ENCODE results near the gene SPRR2D.
"Not testable (repeated sequence)": the region's sequence is repeated elsewhere in the genome, so short reads cannot be mapped to it uniquely, and the experiment has no call there.

The SPRR2D gene

DNA sequence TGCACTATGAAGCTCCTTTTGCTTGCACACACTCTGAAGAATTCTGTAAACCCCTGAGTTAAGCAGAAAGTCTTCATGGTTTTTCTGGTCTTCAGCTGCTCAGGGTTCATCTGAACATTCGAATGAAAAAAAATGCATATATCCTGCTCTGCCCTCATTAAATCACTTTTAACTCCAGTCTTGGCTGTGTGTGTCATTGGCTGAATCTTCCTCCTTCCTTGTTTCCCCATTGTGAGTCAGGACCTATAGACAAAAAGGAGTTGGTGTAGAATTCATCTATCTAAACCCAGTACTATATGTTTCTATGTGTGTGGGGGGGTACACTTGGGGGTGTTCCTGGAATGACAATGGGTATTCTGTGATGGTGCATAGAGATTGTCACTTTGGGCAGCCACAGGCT is 16.5 kb downstream of the SPRR2D start:
- TF ChIP-seq, protein P1, sequence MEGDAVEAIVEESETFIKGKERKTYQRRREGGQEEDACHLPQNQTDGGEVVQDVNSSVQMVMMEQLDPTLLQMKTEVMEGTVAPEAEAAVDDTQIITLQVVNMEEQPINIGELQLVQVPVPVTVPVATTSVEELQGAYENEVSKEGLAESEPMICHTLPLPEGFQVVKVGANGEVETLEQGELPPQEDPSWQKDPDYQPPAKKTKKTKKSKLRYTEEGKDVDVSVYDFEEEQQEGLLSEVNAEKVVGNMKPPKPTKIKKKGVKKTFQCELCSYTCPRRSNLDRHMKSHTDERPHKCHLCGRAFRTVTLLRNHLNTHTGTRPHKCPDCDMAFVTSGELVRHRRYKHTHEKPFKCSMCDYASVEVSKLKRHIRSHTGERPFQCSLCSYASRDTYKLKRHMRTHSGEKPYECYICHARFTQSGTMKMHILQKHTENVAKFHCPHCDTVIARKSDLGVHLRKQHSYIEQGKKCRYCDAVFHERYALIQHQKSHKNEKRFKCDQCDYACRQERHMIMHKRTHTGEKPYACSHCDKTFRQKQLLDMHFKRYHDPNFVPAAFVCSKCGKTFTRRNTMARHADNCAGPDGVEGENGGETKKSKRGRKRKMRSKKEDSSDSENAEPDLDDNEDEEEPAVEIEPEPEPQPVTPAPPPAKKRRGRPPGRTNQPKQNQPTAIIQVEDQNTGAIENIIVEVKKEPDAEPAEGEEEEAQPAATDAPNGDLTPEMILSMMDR (IDR thresholded peaks at IDR 0.05; ENCODE audit: low read depth, low read length), result no peak
- H3K9me3 ChIP-seq, result no peaks in the 10 kb centered on the region
- no peak overlapping the region for H3K4me3 ChIP-seq (ENCODE audit: low read depth, low read length)
- H3K36me3 ChIP-seq, result no peaks in the 10 kb centered on the region
- no peaks in the 10 kb centered on the region for H3K27me3 ChIP-seq
- H3K4me1 ChIP-seq, result no peaks in the 10 kb centered on the region
- no peak for DNase-seq

- no peaks in the 10 kb centered on the region; the same call in 1 of the 2 replicates for H3K9me3 ChIP-seq
- no peak for DNase-seq
- no peaks in the 10 kb centered on the region for H3K4me1 ChIP-seq
- no peak overlapping the region for H3K4me3 ChIP-seq (ENCODE audit: low read depth, low read length)
- no peaks in the 10 kb centered on the region for H3K36me3 ChIP-seq
- TF ChIP-seq, protein P1 (IDR thresholded peaks at IDR 0.05; ENCODE audit: low read depth, low read length), result no peak
- no peaks in the 10 kb centered on the region for H3K27me3 ChIP-seq
Measured at GRCh38 chr1:153023109-153023508, 17.8 kb downstream of the SPRR2D start.

DNA sequence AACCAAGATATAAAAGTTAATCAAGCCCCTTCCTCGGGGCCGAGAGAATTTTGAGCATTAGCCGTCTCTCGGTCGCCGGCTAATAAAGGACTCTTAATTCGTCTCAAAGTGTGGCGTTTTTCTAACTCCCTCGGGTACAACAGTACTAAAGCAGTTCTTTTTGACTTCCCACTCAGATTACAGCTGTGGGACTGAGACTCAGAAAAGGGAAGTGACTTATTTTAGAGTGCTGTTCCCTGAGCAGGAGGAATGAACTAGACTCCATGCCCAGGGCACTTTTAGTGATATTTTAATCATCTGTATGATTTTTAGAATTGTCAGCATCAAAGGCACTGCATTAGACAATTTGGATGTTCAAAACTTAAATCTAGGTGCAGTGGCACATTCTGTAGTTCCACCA is 18.6 kb downstream of the SPRR2D start:
- H3K36me3 ChIP-seq; H3K27me3 ChIP-seq; DNase-seq; H3K4me3 ChIP-seq (ENCODE audit: low read depth, low read length); H3K4me1 ChIP-seq; H3K9me3 ChIP-seq: not testable (repeated sequence)

DNA sequence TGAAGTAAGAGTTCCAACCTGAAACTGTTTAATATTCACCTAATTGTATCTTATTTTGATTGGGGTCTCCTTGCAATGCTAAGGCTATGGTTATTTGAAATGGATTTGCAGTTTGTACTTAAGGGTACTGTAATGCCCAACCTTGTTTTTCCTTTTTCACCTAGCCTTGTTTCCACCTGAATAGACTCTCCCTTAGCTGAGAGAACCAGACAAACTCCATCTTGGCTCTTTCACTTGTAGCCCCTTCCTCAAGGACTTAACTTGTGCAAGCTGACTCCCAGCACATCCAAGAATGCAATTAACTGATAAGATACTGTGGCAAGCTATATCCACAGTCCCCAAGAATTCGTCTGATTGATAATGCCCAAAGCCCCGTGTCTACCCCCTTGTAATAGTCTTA is 19.1 kb downstream of the SPRR2D start:
- H3K9me3 ChIP-seq, result not testable (repeated sequence)

DNA sequence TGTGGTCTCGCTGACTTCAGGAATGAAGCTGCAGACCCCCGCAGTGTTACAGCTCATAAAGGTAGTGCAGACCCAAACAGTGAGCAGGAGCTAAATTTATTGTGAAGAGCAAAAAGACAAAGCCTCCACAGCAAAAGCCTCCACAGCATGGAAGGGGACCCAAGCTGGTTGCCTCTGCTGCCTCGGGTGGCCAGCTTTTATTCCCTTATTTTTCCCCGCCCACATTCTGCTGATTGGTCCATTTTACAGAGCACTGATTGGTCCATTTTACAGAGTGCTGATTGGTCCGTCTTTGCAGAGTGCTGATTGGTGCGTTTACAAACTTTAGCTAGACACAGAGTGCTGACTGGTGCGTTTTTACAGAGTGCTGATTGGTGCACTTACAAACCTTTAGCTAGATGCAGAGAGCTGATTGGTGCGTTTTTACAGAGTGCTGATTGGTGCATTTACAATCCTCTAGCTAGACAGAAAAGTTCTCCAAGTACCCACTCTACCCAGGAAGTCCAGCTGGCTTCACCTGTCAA is 29.6 kb downstream of the SPRR2D start:
- H3K4me1 ChIP-seq; H3K4me3 ChIP-seq (ENCODE audit: low read depth, low read length); DNase-seq; H3K27me3 ChIP-seq; H3K36me3 ChIP-seq; H3K9me3 ChIP-seq: not testable (repeated sequence)

More for the DNA sequence above, 19.1 kb downstream of the SPRR2D start:
- H3K4me3 ChIP-seq (ENCODE audit: low read depth, low read length); H3K27me3 ChIP-seq; H3K4me1 ChIP-seq; H3K36me3 ChIP-seq; DNase-seq: not testable (repeated sequence)

GRCh38 chr1:153001382-153001781 is 39.5 kb downstream of the SPRR2D start, which contains the start of gene SPRR3:
TSS of gene SPRR3 (plus strand) at chr1:153001749. CDS start at chr1:153003021, 1,272 bp downstream.
- TF ChIP-seq, protein P1 (IDR thresholded peaks at IDR 0.05; ENCODE audit: low read depth, low read length), result no peak
- H3K36me3 ChIP-seq, result no peaks in the 10 kb centered on the region
- no peaks in the 10 kb centered on the region for H3K27me3 ChIP-seq
- H3K9me3 ChIP-seq, result no peaks in the 10 kb centered on the region
- H3K4me3 ChIP-seq (ENCODE audit: low read depth, low read length), result no peak within 1 kb of the TSS
- DNase-seq, result no peak
- no peaks in the 10 kb centered on the region for H3K4me1 ChIP-seq

- TF ChIP-seq, protein P1 (IDR thresholded peaks at IDR 0.05; ENCODE audit: low read depth, low read length), result no peak
- no peaks in the 10 kb centered on the region for H3K9me3 ChIP-seq
- DNase-seq, result no peak
- H3K36me3 ChIP-seq, result no peaks in the 10 kb centered on the region
- no peak overlapping the region for H3K4me3 ChIP-seq (ENCODE audit: low read depth, low read length)
- H3K4me1 ChIP-seq, result no peaks in the 10 kb centered on the region
- H3K27me3 ChIP-seq, result no peaks in the 10 kb centered on the region
Measured at GRCh38 chr1:153000294-153000693, 40.6 kb downstream of the SPRR2D start.

DNA sequence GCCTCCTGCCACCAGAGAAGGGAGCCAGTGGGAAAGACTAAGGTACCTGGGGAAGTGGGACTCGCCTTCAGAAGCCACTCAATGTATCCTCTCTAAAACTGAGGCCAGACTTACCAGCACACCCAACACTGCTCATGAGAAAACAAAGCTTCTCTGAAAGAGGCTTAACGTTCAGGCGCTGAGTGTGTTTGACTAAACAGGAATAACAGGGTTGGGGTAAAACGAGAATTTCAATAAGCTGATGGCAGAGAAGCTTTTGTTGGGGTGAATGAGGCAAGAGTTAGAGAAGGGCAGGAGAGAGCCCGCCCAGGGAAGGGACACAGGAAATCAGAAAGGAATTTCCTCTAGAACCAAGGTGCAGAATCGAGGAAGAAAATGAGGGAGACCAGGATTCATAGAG is 41.1 kb downstream of the SPRR2D start:
- Histone ChIP-seq H3K4me3 (ENCODE audit: low read depth, low read length) (no peak overlapping the region), H3K4me1 (no peaks in the 10 kb centered on the region), H3K9me3 (no peaks in the 10 kb centered on the region), H3K36me3 (no peaks in the 10 kb centered on the region), H3K27me3 (no peaks in the 10 kb centered on the region)
- TF ChIP-seq, protein P1 (IDR thresholded peaks at IDR 0.05; ENCODE audit: low read depth, low read length), result no peak
- DNase-seq, result no peak

Data from BE2C (cell line).